GM18867 (cell line): ENCODE results near the gene MICAL1.

Source experiments
- ATAC-seq: cut with Tn5 transposase; IDR thresholded peaks from one replicate; pipeline ENCODE4 v1.9.1; 2021; ENCODE audit warnings: mild to moderate bottlenecking, moderate library complexity; ENCODE audit not compliant: unreplicated experiment

MICAL1 gene

DNA sequence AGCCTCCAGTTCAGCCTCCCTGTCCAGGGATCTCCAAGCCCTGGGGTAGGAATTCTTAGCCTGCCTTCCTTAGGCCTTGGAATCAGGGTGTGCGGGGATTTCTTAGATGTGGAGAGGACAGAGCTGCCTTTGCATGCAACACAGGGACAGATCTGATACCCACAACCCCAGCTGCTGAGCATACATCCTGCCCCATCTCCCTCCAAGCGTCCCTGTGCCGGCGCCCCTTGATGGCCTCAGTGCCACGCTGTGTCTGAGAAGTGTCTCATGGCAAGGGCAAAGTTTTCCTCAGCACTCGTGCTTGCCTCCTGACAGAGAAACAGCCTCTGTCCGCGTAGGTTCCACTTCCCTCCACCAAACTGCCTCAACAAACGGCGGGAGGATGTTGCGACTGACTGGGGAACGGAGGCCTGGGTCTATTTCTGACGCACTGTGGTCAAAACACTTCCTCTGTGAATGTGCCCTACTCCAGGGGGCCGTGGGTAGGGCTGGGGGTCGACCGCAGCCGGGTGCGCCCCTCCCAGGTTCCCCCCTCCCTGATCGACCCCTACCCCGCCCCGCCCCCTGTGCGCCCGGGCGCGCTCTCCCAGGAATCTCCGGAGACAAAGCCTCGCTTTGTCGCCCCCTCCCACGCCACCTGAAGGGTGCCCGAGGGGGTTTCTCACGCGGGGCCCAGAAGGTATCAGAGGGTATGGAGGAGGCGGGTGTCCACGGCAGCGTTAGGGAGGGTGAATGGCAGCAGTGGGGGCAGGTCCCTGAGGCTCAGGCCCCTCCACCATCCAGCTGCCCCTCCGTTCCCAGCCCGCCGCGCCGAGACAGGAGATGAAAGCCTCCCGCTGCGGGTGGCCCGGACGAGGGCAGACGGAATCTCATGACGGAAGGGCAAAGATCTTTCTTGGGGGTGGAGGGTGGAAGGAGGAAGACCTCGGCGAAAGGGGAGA, 806 bp downstream of the MICAL1 start:
- peak; percentile 31 for ATAC-seq

GRCh38 chr6:109453594-109454495, 1.7 kb downstream of the MICAL1 start:
- ATAC-seq, result no peak

DNA sequence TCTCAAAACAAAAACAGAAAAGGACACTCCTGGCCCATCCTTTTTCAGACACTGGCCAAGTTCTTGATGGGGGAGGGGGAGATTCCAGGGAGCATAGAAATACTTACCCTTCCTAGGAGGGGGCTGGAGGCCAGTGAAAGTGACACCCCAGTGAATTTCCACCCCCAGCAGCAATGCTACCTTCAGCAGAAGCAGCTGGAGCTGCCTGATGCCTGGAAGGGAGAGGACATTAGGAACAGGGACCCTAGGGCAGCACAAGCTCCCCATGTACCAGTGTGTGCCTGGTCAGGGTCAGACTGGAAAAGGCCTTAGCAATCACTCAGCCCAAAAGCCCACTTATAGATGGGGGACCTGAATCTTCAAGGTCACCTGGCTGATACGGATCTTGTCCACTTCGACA, 2.4 kb downstream of the MICAL1 start:
- no peak for ATAC-seq

DNA sequence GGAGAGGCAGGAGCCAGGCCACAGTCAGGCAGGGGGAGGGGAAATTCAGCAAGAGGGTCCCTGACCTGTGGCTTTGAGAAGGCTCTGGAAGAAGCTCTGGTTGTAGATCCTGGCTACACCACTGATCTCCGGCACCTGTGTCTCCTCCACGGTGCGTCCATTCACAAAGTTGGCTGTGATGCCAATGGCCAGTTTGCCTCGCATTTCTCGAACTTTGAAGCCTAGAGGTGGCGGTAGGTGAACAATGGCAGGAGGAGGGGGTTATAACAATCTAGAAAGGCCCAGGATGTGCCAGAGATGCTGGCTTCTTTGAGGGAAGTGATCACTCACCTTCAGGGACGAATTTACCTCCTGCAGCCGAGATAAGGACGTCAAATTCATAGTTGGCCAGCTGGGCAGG, 3.4 kb downstream of the MICAL1 start:
- no peak for ATAC-seq

DNA sequence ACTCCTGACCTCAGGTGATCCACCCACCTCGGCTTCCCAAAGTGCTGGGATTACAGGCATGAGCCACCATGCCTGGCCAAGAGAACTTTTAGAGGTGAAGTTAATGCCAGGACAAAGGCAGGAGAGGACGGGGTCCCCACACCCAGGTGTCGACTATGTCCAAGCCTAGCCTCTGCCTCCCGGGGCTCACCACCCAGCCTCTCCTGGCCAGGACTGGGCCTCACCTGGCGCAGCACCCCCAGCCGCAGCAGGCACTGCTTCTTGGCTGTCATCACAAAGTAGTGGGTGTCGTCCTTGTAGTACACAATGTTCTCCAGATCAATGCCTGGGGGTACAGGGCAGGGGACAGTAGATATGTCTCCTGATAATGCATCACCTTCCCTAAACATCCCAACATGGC, 4.2 kb downstream of the MICAL1 start:
- ATAC-seq, result no peak

DNA sequence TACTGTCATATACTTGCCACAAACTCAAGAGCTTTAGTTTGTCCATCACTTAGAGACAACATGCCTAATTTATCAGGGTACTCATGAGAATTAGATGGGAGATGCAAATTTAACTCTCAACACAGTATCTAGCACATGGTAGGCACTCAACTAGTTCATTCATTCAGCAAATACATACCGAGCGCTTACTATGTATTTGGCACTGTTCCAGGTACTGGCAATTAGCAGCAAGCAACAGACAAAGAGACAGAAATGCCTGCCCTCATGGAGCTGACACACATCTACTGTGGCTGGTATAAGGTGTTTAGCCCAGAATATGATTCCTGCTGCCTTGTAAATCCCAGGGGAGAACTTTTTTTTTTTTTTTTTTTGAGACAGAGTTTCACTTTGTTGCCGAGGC, 4.8 kb downstream of the MICAL1 start:
- no peak for ATAC-seq

- no peak for ATAC-seq
These were observed 5.5 kb downstream of the MICAL1 start for GRCh38 chr6:109449795-109450673.

DNA sequence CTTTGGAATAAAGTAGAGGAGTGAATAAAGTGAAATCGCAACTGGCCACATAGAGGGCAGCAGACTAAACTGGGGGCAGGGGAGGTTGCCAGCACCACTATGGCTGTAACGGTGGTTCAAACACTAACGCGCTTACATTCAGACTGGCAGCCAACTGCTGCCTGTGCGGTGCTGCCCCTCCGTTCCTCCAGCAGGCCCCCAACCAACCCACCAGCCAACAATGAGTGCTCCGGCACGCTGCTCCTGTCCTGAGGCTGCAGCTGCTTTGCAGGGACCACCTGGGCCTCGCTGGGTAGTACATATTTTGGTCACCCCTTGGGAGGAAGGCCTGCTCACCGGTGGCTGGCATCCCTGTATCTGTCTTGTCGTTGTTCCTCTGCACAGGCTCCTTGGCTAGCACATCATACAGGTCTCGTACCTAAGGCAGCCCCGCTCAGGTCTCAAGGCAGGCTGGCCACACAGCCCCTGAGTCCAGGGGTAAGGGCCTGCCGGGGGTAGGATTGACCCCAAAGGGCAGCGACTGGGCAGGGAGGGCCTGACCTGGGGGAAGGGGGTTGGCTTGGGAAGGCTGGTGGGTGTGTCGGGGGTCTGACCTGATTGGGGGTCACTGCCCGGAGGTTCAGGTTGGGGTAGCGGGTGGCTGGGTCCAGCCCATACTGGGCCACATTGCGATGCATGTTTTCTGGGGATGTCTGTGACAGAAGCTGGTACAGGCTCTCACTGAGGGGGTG, 6.3 kb downstream of the MICAL1 start:
- ATAC-seq, result no peak

- ATAC-seq, result no peak
These were observed 7.0 kb downstream of the MICAL1 start for GRCh38 chr6:109448615-109449014.

DNA sequence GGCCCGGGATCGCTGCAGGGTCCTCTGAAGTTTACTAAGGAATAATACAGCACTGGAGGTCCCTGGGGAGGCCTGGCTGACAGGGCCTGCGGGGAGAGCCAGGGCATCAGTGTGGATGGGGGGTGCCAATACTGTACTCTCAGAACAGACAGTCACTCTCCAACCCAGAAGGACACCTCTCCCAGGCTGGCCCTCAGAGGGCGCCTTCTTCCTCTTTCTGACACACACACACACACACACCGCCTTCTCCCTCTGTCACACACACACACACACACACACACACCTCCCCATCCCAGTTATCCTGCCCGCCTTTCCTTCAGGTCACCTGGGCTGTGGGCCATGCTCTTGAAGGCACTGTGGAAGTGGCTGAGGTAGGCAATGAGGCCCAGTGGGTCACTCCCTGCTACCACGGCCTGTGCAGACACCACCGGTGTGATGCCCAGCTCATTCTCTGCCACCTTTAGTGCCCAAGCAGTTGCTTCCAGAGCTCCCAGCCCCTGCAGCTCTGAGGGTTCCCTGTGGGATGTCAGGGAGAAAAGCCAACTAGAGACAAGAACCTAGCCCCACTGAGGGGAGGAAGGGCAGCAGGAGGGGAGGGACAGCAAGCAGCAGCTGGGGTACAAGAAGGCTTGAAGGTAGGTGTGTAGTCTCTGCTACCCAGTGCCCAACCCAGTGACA, 7.6 kb downstream of the MICAL1 start:
- no peak for ATAC-seq

- no peak for ATAC-seq
These were observed 8.5 kb downstream of the MICAL1 start for GRCh38 chr6:109447087-109447486.

DNA sequence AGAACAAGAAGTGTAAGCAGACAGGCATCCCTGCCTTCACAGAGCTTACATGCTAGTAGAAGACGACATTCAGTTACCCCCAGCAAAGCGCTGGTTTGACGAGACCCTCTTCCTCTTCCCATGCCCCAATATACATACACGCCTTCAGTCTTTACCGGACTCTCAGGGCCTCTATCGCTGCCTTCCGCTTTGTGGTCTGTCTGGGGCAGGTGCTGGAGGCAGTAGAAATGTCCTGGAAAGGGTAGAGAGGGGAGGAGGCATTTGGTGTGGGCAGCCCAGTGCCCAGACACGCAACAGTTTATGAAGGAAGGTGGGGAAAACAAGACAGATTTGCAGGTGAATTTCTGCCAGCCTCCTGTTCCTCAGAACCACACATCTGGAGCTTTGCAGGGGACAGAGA, 9.0 kb downstream of the MICAL1 start:
- no peak for ATAC-seq

DNA sequence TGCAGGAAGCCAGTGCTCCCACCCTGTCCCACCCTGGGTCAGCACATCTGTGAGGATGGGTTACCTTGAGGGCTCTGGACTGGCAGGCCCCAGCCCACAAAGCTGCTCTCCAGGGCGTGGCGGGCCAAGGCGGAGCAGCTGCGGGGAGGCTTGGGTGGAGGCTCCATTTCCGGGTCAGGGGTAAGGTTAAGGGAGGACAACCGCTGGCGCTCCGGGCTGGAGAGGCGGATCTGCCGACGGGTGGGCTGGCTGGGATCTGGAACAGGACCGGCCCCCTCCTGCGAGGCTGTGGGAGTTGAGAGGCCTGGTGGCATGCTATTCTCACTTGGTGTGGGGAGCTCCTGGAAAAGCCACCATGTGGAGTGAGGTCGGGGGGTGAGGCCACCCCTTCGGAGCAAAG, 9.5 kb downstream of the MICAL1 start:
- no peak for ATAC-seq

GRCh38 chr6:109445382-109445781, 10.2 kb downstream of the MICAL1 start:
- no peak for ATAC-seq

GRCh38 chr6:109443425-109443950, 12.1 kb downstream of the MICAL1 start:
- ATAC-seq, result no peak

DNA sequence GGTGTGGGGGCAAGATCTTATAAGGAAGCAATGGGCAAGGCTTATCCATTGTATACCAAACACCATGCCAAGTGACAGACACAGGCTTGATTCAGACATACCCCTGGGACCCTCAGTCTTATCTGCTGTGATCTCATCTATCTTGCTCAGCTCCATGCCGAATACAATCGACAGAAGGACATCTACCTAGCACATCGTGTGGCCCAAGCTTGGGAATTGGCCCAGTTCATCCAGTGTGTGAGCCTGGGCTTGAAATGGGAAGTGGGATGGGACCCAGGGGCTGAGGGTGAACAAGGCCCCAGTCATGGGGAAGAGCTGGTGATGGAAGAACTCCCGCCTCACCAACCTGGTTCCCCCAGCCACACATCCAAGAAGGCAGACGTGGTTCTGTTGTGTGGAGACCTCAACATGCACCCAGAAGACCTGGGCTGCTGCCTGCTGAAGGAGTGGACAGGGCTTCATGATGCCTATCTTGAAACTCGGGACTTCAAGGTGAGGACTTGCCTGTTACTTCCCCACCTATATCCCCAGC, 13.1 kb downstream of the MICAL1 start:
- no peak for ATAC-seq

GRCh38 chr6:109441069-109441816, 14.3 kb downstream of the MICAL1 start:
- ATAC-seq, result peak; percentile 14

DNA sequence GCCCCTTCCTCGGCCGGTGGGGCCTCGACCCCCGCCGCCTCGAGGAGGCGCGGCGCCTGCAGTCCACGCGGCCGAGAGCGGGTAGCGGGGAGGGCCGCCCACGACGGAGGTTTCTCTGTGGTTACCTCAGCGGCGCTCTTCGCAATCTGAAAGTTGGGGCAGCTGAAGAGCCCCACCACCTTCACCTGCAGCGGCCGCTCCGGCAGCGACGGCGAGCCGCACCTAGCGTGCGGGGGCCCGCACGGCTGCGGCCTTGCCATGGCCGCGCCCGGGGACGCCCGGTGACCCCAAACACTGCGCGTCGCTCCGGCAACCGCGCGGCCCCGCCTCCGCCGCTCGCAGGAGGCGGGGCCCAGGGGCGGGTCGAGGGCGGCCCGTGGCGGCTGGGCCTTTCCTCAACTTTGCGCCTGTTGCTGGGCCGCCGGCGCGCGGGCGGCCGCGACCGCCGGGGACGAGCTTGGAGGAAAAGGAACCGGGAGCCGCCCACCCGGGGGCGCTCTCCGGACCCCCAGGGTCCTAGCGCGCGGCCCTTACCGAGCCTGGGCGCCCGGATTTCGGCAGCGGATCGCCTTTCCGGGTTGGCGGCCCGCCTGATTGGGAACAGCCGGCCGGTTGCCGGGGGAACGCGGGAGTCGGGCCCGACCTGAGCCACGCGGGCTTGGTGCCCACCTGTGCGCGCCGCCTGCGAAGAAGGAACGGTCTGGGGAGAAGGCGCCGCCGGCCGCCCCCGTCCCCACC, 15.1 kb downstream of the MICAL1 start, which contains the start of the genes PPIL6 and SMPD2:
PPIL6 (minus strand) TSS at position 298 of the 738 bp plus-strand sequence; CDS start at position 260, 38 bp downstream.
SMPD2 (plus strand) TSS at position 394 of the 738 bp plus-strand sequence. CDS start 398 bp downstream, outside the sequence.
- ATAC-seq, result peak; percentile 91
